ENCODE results near the gene EEIG1. TPM values are rescaled to one million over a fixed set of nuclear protein-coding genes. Genes with fewer than 3 reads are reported as not detected.
A peak's percentile ranks its signal among the peaks of the same experiment; 100 is the strongest.

Gene EEIG1
- total and polyA plus RNA-seq, 2 experiments from 2014 or later, result 11.2 to 22.4 TPM

DNA sequence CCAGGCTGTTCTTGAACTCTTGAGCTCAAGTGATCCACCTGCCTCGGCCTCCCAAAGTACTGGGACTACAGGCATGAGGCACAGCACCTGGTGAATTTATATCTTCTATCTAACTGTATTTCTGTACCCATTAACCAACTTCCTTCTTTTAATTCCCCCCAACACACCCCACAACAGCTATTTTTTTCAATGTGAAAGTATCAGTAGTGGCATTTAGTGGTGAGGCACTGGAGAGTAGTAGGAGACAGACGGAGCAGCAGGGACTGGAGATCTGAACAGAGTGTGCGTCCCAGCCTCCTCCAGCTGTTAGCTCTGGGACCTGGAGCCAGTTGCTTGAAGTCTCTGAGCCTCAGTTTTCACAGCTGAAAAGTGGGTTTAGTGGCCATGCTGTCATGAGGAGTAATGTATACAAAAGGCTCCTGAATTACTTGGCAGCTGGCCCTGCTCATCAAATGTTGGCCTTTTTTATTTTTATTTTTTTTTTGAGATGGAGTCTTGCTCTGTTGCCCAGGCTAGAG lies 11.0 kb upstream of the EEIG1 start:
- Histone ChIP-seq H3K27me3 (ENCODE audit: insufficient read depth) (no peaks in the 10 kb centered on the region), H3K4me3 (no peak overlapping the region), H2AFZ (no peak overlapping the region), H3K27ac (ENCODE audit: low read depth) (no peak overlapping the region), H3K4me2 (no peak overlapping the region), H3K79me2 (replicated peaks; ENCODE audit: insufficient read depth) (no peaks in the 10 kb centered on the region), H3F3A (replicated peaks; ENCODE audit: low read depth) (no peaks in the 10 kb centered on the region), H4K20me1 (replicated peaks; ENCODE audit: insufficient read depth) (no peaks in the 10 kb centered on the region), H3K4me1 (ENCODE audit: insufficient read depth) (no peaks in the 10 kb centered on the region), H3K36me3 (ENCODE audit: insufficient read depth) (no peaks in the 10 kb centered on the region), H3K9me2 (ENCODE audit: insufficient read depth) (no peaks in the 10 kb centered on the region)
- H3K4me3 Mint-ChIP-seq, result no peak overlapping the region
- no peak for TF ChIP-seq EZH2 (IDR thresholded peaks at IDR 0.05; ENCODE audit: low read depth, unreplicated experiment)
- TF ChIP-seq EZH2phosphoT487 (IDR thresholded peaks at IDR 0.05; ENCODE audit: unreplicated experiment), result no peak
- TF ChIP-seq, protein P1, sequence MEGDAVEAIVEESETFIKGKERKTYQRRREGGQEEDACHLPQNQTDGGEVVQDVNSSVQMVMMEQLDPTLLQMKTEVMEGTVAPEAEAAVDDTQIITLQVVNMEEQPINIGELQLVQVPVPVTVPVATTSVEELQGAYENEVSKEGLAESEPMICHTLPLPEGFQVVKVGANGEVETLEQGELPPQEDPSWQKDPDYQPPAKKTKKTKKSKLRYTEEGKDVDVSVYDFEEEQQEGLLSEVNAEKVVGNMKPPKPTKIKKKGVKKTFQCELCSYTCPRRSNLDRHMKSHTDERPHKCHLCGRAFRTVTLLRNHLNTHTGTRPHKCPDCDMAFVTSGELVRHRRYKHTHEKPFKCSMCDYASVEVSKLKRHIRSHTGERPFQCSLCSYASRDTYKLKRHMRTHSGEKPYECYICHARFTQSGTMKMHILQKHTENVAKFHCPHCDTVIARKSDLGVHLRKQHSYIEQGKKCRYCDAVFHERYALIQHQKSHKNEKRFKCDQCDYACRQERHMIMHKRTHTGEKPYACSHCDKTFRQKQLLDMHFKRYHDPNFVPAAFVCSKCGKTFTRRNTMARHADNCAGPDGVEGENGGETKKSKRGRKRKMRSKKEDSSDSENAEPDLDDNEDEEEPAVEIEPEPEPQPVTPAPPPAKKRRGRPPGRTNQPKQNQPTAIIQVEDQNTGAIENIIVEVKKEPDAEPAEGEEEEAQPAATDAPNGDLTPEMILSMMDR (conservative IDR thresholded peaks at IDR 0.05; ENCODE audit: low read depth in 2 of 2), result no peak
- peaks cover 4% of the 10 kb centered on the region for H3K27me3 Mint-ChIP-seq (ENCODE audit: insufficient read depth, low read depth, poor library complexity)
- H3K9me3 Mint-ChIP-seq, result no peaks in the 10 kb centered on the region
- ATAC-seq (no peak), DNase-seq (ENCODE audit: low spot score) (no peak)
- no peaks in the 10 kb centered on the region for H3K4me1 Mint-ChIP-seq
- H3K36me3 Mint-ChIP-seq (ENCODE audit: low read depth), result no peaks in the 10 kb centered on the region
- no peak overlapping the region for H3K27ac Mint-ChIP-seq

DNA sequence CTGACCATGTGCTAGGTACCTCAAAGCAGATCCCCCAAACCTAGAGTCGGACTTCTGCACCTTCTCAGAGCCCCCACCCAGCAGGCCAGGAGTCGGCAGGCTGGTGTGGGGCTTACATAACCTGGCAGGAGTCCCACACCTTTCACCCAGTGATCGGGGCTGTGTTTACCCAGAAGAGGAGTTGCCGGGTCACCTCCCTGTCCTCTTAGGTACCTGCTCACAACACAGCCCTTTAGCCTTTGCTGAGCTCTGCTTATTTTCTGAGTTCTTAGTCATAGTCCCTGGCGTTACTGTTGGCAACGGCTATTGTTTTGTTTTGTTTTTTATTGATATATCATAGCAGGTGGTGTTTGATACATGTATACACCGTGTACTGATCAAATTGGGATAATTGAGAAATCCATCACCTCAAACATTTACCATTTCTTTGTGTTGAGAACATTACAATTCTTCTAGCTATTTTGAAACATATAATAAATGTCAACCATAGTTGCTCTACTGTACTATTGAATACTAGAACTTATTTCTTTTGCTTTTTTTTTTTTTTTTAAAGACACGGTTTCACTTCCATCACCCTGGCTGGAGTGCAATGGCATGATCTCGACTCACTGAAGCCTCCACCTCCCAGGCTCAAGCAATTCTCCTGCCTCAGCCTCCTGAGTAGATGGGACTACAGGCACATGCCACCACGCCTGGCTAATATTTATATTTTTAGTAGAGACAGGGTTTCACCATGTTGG lies 10.4 kb upstream of the EEIG1 start:
- no peak overlapping the region for H3K4me2 ChIP-seq
- no peaks in the 10 kb centered on the region for H3K4me1 ChIP-seq (ENCODE audit: insufficient read depth)
- H3K27ac Mint-ChIP-seq, result no peak overlapping the region
- peak overlapping the region; percentile 7; the same call in 1 of the 2 replicates for H2AFZ ChIP-seq
- peaks cover 4% of the 10 kb centered on the region for H3K27me3 Mint-ChIP-seq (ENCODE audit: insufficient read depth, low read depth, poor library complexity)
- no peaks in the 10 kb centered on the region for H3F3A ChIP-seq (replicated peaks; ENCODE audit: low read depth)
- no peaks in the 10 kb centered on the region for H3K9me3 Mint-ChIP-seq
- no peak overlapping the region for H3K27ac ChIP-seq (ENCODE audit: low read depth)
- TF ChIP-seq STAT1 (IDR thresholded peaks at IDR 0.05; ENCODE audit: unreplicated experiment) (no peak), ZNF331 (CRISPR knock-in tag; IDR thresholded peaks at IDR 0.05; ENCODE audit: low read depth) (no peak), EZH2 (IDR thresholded peaks at IDR 0.05; ENCODE audit: low read depth, unreplicated experiment) (no peak), JUNB (IDR thresholded peaks at IDR 0.05; ENCODE audit: unreplicated experiment) (no peak)
- TF ChIP-seq, protein P2, sequence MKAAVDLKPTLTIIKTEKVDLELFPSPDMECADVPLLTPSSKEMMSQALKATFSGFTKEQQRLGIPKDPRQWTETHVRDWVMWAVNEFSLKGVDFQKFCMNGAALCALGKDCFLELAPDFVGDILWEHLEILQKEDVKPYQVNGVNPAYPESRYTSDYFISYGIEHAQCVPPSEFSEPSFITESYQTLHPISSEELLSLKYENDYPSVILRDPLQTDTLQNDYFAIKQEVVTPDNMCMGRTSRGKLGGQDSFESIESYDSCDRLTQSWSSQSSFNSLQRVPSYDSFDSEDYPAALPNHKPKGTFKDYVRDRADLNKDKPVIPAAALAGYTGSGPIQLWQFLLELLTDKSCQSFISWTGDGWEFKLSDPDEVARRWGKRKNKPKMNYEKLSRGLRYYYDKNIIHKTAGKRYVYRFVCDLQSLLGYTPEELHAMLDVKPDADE (IDR thresholded peaks at IDR 0.05), result no peak
- TF ChIP-seq, protein P3, sequence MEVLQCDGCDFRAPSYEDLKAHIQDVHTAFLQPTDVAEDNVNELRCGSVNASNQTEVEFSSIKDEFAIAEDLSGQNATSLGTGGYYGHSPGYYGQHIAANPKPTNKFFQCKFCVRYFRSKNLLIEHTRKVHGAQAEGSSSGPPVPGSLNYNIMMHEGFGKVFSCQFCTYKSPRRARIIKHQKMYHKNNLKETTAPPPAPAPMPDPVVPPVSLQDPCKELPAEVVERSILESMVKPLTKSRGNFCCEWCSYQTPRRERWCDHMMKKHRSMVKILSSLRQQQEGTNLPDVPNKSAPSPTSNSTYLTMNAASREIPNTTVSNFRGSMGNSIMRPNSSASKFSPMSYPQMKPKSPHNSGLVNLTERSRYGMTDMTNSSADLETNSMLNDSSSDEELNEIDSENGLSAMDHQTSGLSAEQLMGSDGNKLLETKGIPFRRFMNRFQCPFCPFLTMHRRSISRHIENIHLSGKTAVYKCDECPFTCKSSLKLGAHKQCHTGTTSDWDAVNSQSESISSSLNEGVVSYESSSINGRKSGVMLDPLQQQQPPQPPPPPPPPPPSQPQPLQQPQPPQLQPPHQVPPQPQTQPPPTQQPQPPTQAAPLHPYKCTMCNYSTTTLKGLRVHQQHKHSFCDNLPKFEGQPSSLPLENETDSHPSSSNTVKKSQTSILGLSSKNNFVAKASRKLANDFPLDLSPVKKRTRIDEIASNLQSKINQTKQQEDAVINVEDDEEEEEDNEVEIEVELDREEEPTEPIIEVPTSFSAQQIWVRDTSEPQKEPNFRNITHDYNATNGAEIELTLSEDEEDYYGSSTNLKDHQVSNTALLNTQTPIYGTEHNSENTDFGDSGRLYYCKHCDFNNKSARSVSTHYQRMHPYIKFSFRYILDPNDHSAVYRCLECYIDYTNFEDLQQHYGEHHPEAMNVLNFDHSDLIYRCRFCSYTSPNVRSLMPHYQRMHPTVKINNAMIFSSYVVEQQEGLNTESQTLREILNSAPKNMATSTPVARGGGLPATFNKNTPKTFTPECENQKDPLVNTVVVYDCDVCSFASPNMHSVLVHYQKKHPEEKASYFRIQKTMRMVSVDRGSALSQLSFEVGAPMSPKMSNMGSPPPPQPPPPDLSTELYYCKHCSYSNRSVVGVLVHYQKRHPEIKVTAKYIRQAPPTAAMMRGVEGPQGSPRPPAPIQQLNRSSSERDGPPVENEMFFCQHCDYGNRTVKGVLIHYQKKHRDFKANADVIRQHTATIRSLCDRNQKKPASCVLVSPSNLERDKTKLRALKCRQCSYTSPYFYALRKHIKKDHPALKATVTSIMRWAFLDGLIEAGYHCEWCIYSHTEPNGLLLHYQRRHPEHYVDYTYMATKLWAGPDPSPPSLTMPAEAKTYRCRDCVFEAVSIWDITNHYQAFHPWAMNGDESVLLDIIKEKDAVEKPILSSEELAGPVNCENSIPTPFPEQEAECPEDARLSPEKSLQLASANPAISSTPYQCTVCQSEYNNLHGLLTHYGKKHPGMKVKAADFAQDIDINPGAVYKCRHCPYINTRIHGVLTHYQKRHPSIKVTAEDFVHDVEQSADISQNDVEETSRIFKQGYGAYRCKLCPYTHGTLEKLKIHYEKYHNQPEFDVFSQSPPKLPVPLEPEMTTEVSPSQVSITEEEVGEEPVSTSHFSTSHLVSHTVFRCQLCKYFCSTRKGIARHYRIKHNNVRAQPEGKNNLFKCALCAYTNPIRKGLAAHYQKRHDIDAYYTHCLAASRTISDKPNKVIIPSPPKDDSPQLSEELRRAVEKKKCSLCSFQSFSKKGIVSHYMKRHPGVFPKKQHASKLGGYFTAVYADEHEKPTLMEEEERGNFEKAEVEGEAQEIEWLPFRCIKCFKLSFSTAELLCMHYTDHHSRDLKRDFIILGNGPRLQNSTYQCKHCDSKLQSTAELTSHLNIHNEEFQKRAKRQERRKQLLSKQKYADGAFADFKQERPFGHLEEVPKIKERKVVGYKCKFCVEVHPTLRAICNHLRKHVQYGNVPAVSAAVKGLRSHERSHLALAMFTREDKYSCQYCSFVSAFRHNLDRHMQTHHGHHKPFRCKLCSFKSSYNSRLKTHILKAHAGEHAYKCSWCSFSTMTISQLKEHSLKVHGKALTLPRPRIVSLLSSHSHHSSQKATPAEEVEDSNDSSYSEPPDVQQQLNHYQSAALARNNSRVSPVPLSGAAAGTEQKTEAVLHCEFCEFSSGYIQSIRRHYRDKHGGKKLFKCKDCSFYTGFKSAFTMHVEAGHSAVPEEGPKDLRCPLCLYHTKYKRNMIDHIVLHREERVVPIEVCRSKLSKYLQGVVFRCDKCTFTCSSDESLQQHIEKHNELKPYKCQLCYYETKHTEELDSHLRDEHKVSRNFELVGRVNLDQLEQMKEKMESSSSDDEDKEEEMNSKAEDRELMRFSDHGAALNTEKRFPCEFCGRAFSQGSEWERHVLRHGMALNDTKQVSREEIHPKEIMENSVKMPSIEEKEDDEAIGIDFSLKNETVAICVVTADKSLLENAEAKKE (CRISPR knock-in tag; IDR thresholded peaks at IDR 0.05), result no peak
- H3K4me3 Mint-ChIP-seq, result no peak overlapping the region
- no peaks in the 10 kb centered on the region for H3K9me2 ChIP-seq (ENCODE audit: insufficient read depth)
- ATAC-seq, result no peak
- no peaks in the 10 kb centered on the region for H3K4me1 Mint-ChIP-seq
- H4K20me1 ChIP-seq (replicated peaks; ENCODE audit: insufficient read depth), result no peaks in the 10 kb centered on the region
- DNase-seq (ENCODE audit: low spot score), result no peak
- no peaks in the 10 kb centered on the region for H3K27me3 ChIP-seq (ENCODE audit: insufficient read depth)
- no peak overlapping the region for H3K4me3 ChIP-seq
- H3K79me2 ChIP-seq (replicated peaks; ENCODE audit: insufficient read depth), result no peaks in the 10 kb centered on the region
- H3K36me3 ChIP-seq (ENCODE audit: insufficient read depth), result no peaks in the 10 kb centered on the region
- no peaks in the 10 kb centered on the region for H3K36me3 Mint-ChIP-seq (ENCODE audit: low read depth)
